HG02943 (cell line): ENCODE data around the gene GARNL3.

Experiments
- ATAC-seq: cut with Tn5 transposase; IDR thresholded peaks from one replicate; pipeline ENCODE4 v1.9.1; 2021; ENCODE audit warnings: mild to moderate bottlenecking, low read depth, moderate library complexity; ENCODE audit not compliant: unreplicated experiment

GARNL3 gene

DNA sequence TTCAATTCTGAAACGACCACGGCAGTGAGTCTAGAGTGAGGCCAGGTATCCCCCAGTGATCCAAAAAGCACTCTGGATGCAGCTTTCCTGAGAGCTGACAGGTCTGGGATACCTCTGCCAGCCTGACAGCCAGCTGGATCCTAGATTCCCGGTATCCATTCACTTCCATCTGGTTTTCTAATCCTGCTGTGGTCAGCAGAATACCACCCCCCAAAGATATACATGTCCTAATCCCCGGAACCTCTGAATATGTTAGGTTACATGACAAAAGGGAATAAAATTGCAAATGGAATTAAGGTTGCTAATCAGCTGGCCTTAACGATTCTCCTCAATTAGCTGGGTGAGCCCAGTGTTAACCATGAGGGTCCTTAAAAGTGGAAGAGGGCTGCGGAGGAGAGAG is 158.2 kb downstream of the GARNL3 start:
- no peak for ATAC-seq

DNA sequence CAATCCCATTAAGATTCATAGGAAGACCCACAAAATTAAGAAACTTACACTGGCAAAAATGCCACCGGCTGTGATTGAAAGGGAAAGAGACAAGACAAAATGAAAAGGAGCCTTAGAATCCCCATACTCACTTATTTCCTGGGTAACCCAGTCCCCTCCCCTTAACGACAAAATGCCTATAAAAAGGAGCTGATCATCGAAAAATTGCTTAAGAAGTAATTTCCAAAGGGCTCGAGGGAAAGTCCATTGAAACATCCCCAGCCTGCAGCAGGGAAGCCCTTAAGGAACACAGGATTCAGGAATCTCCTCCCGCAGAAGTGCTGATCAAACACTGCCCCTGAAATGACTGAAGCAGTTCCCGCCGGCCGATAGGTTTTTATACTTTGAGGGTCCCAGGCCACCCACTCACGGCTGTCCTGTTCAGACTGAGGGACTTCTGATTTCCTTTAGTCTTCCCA is 158.9 kb downstream of the GARNL3 start:
- peak; percentile 3 for ATAC-seq

DNA sequence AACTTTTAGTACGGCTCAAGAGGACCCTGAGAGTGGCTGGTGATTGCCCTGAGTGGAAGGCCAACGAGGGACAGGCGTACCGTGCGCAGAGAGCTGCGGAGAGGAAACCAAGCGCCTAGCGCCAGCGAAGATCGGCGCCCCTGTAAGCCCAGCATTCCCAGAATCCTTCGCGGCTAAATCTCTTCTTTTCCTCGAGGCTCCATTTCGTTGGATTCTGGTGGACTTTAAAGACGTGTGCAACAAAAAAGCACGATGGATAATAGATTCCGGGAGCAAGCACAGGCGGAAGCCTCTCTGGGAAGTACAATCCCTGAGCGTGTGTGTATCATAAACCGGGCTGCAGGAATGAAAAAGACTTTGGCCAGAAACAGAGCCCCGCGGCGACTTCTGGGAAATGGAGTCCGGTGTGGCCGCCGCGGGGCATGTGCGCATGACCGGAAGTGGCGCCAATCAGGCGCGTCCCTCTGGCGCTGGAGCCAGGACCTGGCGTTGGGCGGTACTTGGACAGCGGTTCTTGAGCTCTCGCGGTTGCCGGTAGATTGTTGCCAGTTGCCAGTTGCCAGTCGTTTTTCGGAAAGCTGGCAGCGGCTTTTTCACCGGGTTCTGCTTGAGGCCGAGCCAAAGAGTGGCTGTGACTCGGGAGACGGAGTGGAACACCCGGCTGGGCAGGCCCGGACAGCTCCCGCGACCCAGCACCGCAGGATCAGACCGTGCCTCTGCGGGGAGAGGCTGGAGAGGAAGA is 159.5 kb downstream of the GARNL3 start, which contains the start of gene ZNF79:
ZNF79 (plus strand) TSS at position 449 of the 742 bp plus-strand sequence. CDS start 406 bp downstream, outside the sequence.
- ATAC-seq = peak; percentile 92

DNA sequence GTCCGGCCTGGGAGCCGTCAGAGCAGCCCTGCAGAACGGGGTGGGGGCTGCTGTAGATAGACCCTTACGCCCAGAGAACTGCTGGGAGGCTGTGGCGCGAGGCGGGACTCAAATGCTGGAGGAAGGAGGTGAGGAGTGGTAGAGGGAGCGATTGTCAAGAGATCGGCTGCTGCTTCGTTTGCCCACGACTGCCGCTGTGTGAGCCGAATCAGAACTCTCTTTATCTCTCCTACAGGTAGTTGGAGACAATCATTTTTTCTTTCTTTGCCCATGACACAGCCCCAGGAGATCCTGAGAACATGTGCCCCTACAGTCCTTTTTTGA is 160.1 kb downstream of the GARNL3 start:
- peak; percentile 7 for ATAC-seq

DNA sequence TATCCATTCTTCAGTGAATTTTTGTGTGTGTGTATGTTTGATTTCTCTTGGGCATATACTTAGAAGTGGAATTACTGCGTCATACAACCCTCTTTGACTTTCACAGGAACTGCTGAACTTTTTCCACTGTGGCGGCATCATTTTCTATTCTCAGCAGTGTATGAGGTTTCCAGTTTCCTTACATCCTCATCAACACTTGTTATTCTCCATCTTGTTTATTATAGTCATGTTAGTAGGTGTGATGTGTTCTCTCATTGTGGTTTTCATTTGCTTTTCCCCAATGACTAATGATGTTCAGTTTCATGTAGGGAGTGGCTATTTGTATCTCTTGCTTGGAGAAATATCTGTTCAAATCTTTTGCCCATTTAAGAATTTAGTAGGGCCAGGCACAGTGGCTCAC is 162.2 kb downstream of the GARNL3 start:
- ATAC-seq = no peak

DNA sequence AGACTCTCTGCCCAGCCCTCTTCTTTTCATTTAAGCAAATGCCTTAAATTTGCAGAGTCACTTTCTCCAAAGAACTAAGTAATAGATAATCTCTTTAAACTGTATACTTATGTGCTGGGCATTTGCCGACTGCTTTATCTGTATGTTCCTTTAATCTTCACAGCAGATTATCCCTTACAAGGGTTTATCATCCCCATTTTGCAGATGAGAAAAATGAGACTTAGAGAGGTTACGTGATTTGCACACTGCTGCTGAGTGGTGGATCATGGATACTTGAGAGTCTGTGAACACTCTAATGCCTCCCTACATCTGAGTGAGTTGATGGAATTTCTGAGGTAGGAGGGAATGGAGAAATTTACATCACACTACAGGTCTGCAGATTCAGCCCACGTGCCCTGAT is 163.8 kb downstream of the GARNL3 start:
- ATAC-seq = no peak

DNA sequence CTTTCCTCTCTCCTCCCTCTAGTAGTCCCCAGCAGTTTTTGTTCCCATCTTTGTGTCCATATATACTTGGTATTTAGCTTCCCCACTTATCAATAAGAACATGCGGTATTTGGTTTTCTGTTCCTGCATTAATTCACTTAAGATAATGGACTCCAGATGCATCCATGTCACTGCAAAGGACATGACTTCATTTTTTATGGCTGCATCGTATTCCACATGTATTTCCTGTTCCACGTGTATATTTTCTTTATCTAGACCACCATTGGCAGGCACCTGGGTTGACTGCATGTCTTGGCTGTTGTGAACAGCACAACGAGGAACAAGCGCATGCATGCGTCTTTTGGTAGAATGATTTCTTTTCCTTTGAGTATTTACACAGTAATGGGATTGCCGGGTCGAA is 165.8 kb downstream of the GARNL3 start:
- no peak for ATAC-seq

DNA sequence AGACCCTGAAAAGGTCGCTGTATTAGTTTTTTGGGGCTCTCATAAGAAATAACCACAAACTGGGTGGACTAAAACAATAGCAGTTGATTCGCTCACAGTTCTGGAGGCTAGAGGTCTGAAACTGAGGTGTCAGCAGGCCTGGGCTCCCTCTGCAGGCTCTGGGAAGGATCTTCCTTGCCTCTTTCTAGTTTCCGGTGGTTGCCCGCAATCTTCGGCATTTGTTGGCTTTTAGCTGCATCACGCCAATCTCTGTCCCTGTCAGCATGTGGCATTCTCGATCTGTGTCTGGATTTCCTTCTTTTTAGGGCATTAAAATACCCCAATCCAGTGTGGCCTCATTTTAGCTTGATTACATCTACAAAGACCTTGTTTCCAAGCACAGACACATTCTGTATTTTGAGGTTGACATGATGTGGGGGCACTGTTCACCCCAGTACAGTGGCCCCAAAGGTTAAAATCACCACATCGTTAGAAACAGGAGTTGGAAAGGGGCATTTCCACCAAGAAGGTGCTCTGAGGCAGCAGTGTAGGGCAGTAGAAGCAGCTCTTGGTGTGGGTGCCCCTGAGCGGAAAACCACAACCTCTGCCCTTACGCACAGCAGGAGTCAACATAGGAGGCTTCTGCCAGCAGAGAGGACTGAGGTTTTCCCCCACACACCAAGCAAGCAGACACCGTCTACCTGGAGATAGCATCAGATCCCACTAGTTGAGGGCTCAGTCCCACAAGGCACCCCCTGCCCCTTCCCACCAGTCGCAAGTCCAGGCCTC is 173.1 kb downstream of the GARNL3 start:
- ATAC-seq = no peak

DNA sequence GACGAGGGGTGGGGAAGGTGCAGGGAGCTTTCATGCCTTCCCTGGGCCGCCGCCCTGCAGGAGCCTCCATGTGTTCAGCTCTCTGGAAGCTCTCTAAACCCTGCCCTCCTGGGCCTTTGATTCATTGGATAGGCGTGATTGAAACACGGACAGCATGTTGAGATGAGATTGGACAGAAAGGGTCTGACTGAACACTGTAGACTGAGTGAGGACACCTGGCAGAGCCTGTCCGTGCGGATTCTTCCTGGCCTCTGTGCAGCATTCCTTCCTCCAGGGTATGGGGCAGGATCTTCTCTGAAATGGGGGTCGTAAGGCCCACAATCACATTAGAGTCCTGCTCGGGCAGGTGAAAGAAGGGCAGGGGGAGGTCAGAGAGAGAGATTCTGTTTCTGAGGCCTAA is 173.8 kb downstream of the GARNL3 start:
- no peak for ATAC-seq
